ENCODE results near the gene STK24. TPM values are rescaled to one million over a fixed set of nuclear protein-coding genes. Genes with fewer than 3 reads are reported as not detected.
A peak's percentile ranks its signal among the peaks of the same experiment; 100 is the strongest.
"Not testable (repeated sequence)": the region's sequence is repeated elsewhere in the genome, so short reads cannot be mapped to it uniquely, and the experiment has no call there.

The STK24 gene
- total RNA-seq, 1 donor from 2014 or later, result 190 TPM

DNA sequence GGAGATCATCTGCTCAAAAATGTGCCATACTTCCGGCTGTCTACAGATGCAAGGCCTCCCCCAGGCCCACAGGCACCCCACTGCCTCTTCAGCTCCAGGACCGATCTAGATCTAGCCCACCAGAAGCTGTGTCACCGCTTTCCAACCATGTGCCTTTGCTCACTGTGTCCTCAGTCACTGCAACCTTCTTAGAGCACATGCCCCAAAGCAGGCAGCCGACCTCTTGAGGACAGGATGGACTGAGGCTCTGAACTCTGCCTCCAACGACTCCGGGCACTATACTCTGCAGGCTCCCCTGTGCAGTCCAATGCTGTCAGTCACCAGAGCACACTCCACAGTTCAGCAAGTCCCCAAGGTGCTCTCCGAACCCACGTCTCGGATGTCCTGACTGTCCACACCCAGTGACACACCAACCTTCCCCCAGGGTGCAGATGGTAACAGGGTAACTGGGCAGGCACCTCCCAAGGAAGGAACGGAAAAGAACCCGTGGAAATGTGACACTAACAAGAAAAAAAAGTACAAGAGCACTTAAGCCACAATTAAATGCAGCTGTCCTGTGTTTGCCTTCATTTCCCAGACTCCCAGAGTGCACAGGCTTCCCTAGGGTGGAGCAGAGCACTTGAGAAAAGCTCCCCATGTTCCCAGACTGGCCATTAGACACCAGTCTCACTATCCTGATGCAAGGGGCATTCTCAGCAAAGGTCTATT is 4.8 kb downstream of the STK24 start:
- DNase-seq (ENCODE audit: low read depth), result no peak
- no peaks in the 10 kb centered on the region for H3K36me3 ChIP-seq (ENCODE audit: control insufficient read depth, insufficient read depth, low read length)
- no peak overlapping the region for H3K4me3 ChIP-seq (ENCODE audit: low read depth, low read length)
- H3K27me3 ChIP-seq (ENCODE audit: control insufficient read depth, insufficient read depth, low read length), result no peaks in the 10 kb centered on the region
- TF ChIP-seq, protein P1, sequence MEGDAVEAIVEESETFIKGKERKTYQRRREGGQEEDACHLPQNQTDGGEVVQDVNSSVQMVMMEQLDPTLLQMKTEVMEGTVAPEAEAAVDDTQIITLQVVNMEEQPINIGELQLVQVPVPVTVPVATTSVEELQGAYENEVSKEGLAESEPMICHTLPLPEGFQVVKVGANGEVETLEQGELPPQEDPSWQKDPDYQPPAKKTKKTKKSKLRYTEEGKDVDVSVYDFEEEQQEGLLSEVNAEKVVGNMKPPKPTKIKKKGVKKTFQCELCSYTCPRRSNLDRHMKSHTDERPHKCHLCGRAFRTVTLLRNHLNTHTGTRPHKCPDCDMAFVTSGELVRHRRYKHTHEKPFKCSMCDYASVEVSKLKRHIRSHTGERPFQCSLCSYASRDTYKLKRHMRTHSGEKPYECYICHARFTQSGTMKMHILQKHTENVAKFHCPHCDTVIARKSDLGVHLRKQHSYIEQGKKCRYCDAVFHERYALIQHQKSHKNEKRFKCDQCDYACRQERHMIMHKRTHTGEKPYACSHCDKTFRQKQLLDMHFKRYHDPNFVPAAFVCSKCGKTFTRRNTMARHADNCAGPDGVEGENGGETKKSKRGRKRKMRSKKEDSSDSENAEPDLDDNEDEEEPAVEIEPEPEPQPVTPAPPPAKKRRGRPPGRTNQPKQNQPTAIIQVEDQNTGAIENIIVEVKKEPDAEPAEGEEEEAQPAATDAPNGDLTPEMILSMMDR (IDR thresholded peaks at IDR 0.05; ENCODE audit: insufficient read depth, low read length, poor library complexity, severe bottlenecking), result no peak

DNA sequence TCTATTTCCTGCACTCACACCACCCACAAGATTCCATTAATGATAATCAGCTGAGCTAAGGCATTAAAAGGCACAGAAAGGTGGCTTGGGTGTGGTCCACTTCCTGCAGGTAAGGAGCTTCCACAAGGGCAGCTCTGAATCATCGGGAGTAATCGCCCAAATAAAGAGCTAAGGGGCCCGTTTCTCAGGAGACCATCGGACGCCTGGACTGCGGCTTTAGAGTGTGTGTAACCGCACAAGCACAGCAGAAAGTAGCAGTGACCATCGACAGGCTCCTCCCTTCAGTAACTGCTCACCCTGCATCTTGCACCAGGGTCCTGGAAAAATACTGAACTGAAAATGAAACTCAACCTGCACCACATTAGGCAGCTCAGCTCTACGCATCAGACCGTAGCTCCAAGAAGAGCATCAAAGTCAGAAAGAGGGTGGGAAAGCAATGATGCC is 6.0 kb downstream of the STK24 start:
- no peak overlapping the region for H3K4me3 ChIP-seq (ENCODE audit: low read depth, low read length)
- no peaks in the 10 kb centered on the region for H3K27me3 ChIP-seq (ENCODE audit: control insufficient read depth, insufficient read depth, low read length)
- no peaks in the 10 kb centered on the region for H3K36me3 ChIP-seq (ENCODE audit: control insufficient read depth, insufficient read depth, low read length)
- DNase-seq (ENCODE audit: low read depth), result peak; percentile 79
- TF ChIP-seq, protein P1 (IDR thresholded peaks at IDR 0.05; ENCODE audit: insufficient read depth, low read length, poor library complexity, severe bottlenecking), result no peak

DNA sequence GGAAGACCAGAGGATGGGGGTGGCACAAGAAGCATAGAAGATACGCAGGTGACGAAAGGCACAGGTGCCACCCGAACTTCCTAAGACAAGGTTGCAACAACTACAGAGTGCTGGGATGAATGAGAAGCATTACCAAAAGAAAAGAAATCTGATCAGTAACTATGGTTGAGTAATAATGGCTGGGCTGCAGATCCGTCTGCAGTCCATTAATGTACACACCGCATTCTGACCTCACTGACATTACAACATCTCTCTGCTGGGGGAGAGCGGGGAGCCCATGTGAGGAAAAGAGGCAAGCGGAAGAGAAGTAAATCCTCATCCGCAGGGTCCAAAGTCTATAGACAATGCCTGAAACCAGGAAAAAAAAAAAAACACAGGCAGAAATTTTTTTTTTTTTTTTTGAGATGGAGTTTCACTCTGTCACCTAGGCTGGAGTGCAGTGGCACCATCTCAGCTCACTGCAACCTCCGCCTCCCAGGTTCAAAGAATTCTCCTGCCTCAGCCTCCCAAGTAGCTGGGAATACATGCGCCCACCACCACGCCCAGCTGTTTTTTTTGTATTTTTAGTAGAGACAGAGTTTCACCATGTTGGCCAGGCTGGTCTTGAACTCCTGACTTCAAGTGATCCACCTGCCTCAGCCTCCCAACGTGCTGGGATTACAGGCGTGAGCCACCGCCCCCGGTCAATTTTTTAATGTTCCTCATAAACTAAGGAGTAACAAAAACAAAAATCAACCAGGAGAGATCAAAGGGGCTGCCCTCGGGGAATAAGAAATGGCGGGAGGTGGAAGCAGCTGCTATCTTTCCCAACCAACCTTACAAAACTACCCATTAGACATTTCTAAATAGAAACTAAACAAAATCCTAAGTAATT is 7.2 kb downstream of the STK24 start:
- not testable (repeated sequence) for H3K4me3 ChIP-seq (ENCODE audit: low read depth, low read length); H3K27me3 ChIP-seq (ENCODE audit: control insufficient read depth, insufficient read depth, low read length); H3K36me3 ChIP-seq (ENCODE audit: control insufficient read depth, insufficient read depth, low read length); DNase-seq (ENCODE audit: low read depth)

DNA sequence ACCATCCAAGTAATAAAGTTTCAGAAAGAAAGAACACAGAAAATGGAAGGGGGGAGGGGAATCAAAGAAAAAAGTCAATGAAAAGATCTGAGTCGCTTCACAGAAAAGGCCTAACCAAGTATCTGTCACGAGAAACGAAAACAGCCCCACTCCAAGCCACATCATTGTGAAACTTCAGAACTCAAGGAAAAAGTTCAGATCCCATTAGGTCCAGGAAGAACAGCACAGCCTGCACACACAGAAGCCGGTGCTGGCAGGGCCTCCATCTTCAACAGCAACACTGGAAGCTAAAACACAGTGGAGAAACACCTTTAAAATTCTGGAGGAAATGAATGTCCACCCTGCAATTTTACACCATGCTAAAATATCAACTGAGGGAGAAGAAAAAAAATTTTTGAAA is 8.0 kb downstream of the STK24 start:
- TF ChIP-seq, protein P1 (IDR thresholded peaks at IDR 0.05; ENCODE audit: insufficient read depth, low read length, poor library complexity, severe bottlenecking), result no peak
- Histone ChIP-seq H3K36me3 (ENCODE audit: control insufficient read depth, insufficient read depth, low read length) (no peaks in the 10 kb centered on the region), H3K27me3 (ENCODE audit: control insufficient read depth, insufficient read depth, low read length) (no peaks in the 10 kb centered on the region), H3K4me3 (ENCODE audit: low read depth, low read length) (no peak overlapping the region)
- no peak for DNase-seq (ENCODE audit: low read depth)

DNA sequence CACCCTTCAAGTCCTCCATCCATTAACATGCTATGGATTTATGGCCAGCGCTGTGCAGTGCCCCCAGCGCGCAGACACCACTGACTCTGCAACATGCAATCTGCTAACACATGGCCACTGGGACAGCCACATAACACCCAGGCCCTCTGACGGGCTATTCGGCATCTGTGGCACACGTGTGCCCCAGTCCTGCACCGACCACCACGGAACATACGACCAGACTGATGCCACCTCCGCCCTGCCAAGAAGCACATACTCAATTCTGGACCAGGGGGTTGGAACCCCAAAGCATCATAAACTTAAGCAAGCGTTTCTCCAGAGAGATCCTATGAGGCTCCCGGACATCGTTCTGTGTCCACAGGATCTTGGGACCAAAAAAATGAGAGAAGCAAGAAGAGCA is 9.8 kb downstream of the STK24 start:
- no peaks in the 10 kb centered on the region for H3K36me3 ChIP-seq (ENCODE audit: control insufficient read depth, insufficient read depth, low read length)
- DNase-seq (ENCODE audit: low read depth), result no peak
- TF ChIP-seq, protein P1 (IDR thresholded peaks at IDR 0.05; ENCODE audit: insufficient read depth, low read length, poor library complexity, severe bottlenecking), result no peak
- no peaks in the 10 kb centered on the region for H3K27me3 ChIP-seq (ENCODE audit: control insufficient read depth, insufficient read depth, low read length)
- H3K4me3 ChIP-seq (ENCODE audit: low read depth, low read length), result no peak overlapping the region

DNA sequence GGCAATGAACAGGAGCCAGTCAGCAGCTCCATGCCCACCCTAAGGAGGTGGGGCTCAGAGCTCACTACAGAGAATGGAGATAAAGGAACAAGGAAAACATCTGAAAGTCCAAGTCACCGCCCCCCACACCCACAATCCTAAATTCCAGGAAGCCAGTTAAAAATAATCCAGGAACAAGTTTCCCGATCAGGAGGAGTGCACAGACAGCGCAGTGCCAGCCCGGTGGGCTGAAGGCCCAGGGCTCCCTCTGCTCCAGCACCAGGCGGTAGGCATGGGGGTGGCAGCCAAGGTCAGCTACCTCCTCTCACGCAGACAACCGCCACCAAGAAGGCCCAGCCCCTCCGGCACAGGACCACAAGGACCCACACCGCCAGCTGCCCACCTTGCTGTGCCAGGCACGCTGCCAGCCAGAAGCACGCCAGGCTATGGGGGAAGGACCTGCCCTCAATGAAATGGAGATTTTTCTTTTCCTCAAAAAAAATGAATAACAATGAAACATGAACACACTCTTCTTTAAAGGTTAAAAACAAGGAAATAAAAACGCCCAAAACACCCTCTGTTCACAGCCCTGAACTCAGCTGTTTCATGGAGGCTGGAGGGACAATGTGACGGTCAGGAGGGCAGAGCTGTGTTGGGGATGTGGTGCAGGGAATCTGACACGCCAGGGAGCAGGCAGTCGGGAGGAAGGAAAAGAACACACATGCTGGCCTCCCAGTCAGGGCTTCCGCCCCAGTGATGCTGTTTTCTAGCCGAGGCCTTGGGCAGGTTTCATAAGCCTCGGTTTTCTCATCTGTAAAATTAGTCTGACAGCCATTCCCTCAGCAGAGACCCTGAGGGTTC is 11.0 kb downstream of the STK24 start:
- no peak overlapping the region for H3K4me3 ChIP-seq (ENCODE audit: low read depth, low read length)
- no peaks in the 10 kb centered on the region for H3K27me3 ChIP-seq (ENCODE audit: control insufficient read depth, insufficient read depth, low read length)
- DNase-seq (ENCODE audit: low read depth), result no peak
- H3K36me3 ChIP-seq (ENCODE audit: control insufficient read depth, insufficient read depth, low read length), result no peaks in the 10 kb centered on the region
- TF ChIP-seq, protein P1 (IDR thresholded peaks at IDR 0.05; ENCODE audit: insufficient read depth, low read length, poor library complexity, severe bottlenecking), result no peak

Measured in kidney epithelial cell (primary cell).